ENCODE measurements around the gene PNPLA1. TPM values are rescaled to one million over a fixed set of nuclear protein-coding genes. Genes with fewer than 3 reads are reported as not detected.

PNPLA1 gene
- total and polyA plus RNA-seq, 2 experiments from 2014 or later, result not detected

DNA sequence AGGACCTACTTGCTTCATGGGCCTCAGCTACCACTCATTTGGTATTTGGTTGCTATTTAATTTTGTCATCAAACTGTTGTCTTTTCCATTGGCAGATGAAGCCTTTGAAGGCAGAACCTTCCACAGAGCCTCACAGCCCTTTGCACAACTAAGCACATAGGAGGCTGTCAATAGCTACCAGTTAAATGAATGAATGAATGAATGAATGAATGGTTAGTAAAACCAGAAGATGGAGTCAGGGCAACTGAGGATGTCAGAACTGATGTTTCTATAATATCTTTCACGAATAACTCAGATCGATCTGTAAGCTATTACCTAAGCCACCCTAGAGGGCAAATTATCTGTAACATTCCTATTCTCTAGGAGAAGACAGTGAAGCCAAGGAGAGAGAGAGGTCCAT is 47.8 kb downstream of the PNPLA1 start:
- Histone ChIP-seq H3K36me3 (no peaks in the 10 kb centered on the region), H3K4me3 (no peak overlapping the region), H3K4me1 (ENCODE audit: low read depth) (no peaks in the 10 kb centered on the region), H3K27me3 (no peaks in the 10 kb centered on the region), H3K27ac (no peak overlapping the region), H3K9me3 (ENCODE audit: low read depth) (no peaks in the 10 kb centered on the region)
- TF ChIP-seq, protein P1, sequence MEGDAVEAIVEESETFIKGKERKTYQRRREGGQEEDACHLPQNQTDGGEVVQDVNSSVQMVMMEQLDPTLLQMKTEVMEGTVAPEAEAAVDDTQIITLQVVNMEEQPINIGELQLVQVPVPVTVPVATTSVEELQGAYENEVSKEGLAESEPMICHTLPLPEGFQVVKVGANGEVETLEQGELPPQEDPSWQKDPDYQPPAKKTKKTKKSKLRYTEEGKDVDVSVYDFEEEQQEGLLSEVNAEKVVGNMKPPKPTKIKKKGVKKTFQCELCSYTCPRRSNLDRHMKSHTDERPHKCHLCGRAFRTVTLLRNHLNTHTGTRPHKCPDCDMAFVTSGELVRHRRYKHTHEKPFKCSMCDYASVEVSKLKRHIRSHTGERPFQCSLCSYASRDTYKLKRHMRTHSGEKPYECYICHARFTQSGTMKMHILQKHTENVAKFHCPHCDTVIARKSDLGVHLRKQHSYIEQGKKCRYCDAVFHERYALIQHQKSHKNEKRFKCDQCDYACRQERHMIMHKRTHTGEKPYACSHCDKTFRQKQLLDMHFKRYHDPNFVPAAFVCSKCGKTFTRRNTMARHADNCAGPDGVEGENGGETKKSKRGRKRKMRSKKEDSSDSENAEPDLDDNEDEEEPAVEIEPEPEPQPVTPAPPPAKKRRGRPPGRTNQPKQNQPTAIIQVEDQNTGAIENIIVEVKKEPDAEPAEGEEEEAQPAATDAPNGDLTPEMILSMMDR (IDR thresholded peaks at IDR 0.05; ENCODE audit: low read depth, low read length), result no peak
- no peak for DNase-seq (ENCODE audit: low read depth in 1 of 2, low spot score in 1 of 2)

DNA sequence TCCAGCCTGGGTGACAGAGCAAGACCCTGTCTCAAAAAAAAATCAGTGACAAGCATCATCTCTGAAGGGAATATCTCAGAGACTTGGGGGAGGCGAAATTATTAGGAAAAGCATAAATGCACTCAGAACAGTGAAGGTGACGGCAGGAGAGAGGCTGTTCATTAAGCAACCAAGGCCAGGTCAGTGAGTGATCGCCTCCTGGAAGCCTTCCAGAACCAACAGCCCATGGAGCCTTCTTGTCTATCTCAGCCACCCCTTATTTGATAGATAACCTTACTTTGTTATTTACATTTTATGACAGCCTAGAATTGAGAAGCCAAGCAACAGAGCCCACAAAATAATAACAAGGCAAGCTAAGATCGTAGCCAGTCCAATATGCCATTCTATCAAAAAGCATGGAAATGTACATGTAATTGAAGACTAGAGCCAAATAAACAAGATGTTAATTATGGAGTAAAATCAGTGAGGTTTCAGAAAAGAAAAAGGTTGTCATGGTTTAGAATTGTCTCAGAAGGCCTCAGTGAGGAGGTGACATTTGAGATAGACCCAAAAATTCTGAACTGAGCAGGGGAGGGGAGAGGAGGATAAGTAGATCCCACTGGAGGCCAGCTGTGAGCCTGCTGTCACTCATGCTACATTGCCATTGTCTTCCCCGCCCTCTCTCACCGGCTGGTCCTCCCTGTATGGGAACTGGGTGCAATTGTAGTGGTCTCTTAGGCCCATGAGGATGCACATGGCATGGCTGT is 49.0 kb downstream of the PNPLA1 start:
- Histone ChIP-seq H3K9me3 (ENCODE audit: low read depth) (no peaks in the 10 kb centered on the region), H3K27me3 (no peaks in the 10 kb centered on the region), H3K4me1 (ENCODE audit: low read depth) (no peaks in the 10 kb centered on the region), H3K27ac (no peak overlapping the region), H3K36me3 (no peaks in the 10 kb centered on the region), H3K4me3 (no peak overlapping the region)
- no peak for DNase-seq (ENCODE audit: low read depth in 1 of 2, low spot score in 1 of 2)
- TF ChIP-seq, protein P1 (IDR thresholded peaks at IDR 0.05; ENCODE audit: low read depth, low read length), result no peak

DNA sequence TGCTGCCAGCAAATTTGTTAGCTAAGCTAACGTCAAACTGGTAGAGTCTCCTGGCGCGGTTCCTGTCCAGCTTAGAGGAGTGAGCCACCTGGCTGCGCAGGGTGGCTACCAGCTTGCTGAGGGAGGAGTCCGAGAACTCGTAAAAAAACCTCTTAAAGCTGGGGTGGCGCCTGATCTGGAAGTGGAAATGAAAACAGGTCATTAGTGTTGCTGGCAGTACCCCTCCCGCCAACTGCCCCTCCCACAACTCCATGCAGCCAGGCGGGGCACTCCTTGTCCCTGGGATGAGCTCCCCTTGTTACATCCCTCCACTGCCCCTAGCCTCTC is 49.5 kb downstream of the PNPLA1 start:
- TF ChIP-seq, protein P1 (IDR thresholded peaks at IDR 0.05; ENCODE audit: low read depth, low read length), result no peak
- Histone ChIP-seq H3K36me3 (no peaks in the 10 kb centered on the region), H3K4me3 (no peak overlapping the region), H3K27ac (no peak overlapping the region), H3K9me3 (ENCODE audit: low read depth) (no peaks in the 10 kb centered on the region), H3K4me1 (ENCODE audit: low read depth) (no peaks in the 10 kb centered on the region), H3K27me3 (no peaks in the 10 kb centered on the region)
- DNase-seq (ENCODE audit: low read depth in 1 of 2, low spot score in 1 of 2), result no peak

DNA sequence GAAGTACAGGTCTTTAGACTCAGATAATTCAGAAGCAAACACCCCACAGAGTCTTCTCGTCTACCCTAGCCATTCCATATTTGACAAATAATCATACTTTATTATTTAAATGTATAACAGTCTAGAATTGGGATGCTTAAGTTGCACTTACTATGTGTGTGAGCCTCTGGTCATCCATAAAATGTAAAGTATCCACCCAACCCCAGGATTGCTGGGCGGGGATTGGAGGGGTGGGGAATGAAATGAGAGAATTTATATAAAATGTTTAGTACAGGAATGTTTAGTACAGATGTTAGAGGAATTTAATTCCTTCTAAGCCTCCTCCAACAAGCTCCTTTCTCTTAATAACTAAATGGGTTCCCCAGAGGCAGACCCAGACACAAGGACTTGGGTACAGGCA is 50.0 kb downstream of the PNPLA1 start:
- H3K36me3 ChIP-seq, result no peaks in the 10 kb centered on the region
- TF ChIP-seq, protein P1 (IDR thresholded peaks at IDR 0.05; ENCODE audit: low read depth, low read length), result no peak

DNA sequence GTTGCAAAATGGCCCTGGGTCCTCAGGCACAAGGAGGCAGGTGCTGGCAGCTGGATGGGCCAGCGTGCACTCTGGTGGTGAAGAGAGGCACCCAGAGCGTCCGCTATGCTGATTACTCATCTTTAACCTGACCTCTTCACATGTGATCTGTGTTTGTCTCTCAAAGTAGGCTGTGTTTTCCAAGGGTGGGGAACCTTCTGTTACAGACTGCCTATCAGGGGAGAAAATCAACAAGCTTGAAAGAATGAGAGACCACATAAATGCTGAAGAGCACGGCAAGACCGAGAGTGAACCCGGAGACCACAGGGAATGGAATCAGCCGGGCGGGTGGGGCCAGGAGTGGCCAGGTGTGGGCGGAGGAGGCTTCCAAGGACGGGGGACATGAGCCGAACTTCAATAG is 50.6 kb downstream of the PNPLA1 start:
- no peaks in the 10 kb centered on the region for H3K27me3 ChIP-seq
- no peak for DNase-seq (ENCODE audit: low read depth in 1 of 2, low spot score in 1 of 2)
- H3K4me3 ChIP-seq, result no peak overlapping the region
- H3K36me3 ChIP-seq, result no peaks in the 10 kb centered on the region
- H3K9me3 ChIP-seq (ENCODE audit: low read depth), result no peaks in the 10 kb centered on the region
- TF ChIP-seq, protein P1 (IDR thresholded peaks at IDR 0.05; ENCODE audit: low read depth, low read length), result no peak
- H3K27ac ChIP-seq, result no peak overlapping the region
- no peaks in the 10 kb centered on the region for H3K4me1 ChIP-seq (ENCODE audit: low read depth)

More for the DNA sequence above, 50.0 kb downstream of the PNPLA1 start:
- no peaks in the 10 kb centered on the region for H3K9me3 ChIP-seq (ENCODE audit: low read depth)
- DNase-seq (ENCODE audit: low read depth in 1 of 2, low spot score in 1 of 2), result no peak
- H3K4me1 ChIP-seq (ENCODE audit: low read depth), result no peaks in the 10 kb centered on the region
- no peak overlapping the region for H3K27ac ChIP-seq
- H3K4me3 ChIP-seq, result no peak overlapping the region
- H3K27me3 ChIP-seq, result no peaks in the 10 kb centered on the region
